Nephron progenitor cell (in vitro differentiated cells): Measurements from ENCODE around the gene ATP10B.
A peak's percentile ranks its signal among the peaks of the same experiment; 100 is the strongest.

Source experiments
- DNase-seq: peaks from one replicate; pipeline ENCODE4 v3.0.0; 2021
- H3K27ac Mint-ChIP-seq: 2 replicates; pipeline ENCODE4 v1.8.0; 2021; ENCODE audit warnings: mild to moderate bottlenecking, moderate library complexity, mixed read lengths
- H3K27me3 Mint-ChIP-seq: 2 replicates; pipeline ENCODE4 v1.8.0; 2021; ENCODE audit warnings: mild to moderate bottlenecking, low read depth, mixed read lengths; ENCODE audit not compliant: poor library complexity
- H3K36me3 Mint-ChIP-seq: 2 replicates; pipeline ENCODE4 v1.8.0; 2021; ENCODE audit warnings: low read depth, mixed read lengths
- H3K4me1 Mint-ChIP-seq: 2 replicates; pipeline ENCODE4 v1.8.0; 2021; ENCODE audit warnings: mixed read lengths
- H3K4me3 Mint-ChIP-seq: 2 replicates; pipeline ENCODE4 v1.8.0; 2021; ENCODE audit warnings: mild to moderate bottlenecking, moderate library complexity, mixed read lengths
- H3K9me3 Mint-ChIP-seq: 2 replicates; pipeline ENCODE4 v1.8.0; 2021; ENCODE audit warnings: mild to moderate bottlenecking, moderate library complexity, mixed read lengths
- CTCF ChIP-seq: fragments of 200-600 bp; sonication (generic); IDR thresholded peaks from 2 replicates; pipeline ENCODE4 v1.5.0; 2021; ENCODE audit warnings: antibody characterized with exemption

ATP10B gene

GRCh38 chr5:160702311-160702803, 149.7 kb downstream of the ATP10B start:
- H3K27me3 Mint-ChIP-seq, result no peaks in the 10 kb centered on the region
- peaks cover 6% of the 10 kb centered on the region for H3K36me3 Mint-ChIP-seq
- no peak overlapping the region for H3K27ac Mint-ChIP-seq
- H3K9me3 Mint-ChIP-seq, result peaks cover 20% of the 10 kb centered on the region
- H3K4me1 Mint-ChIP-seq, result peaks cover 4% of the 10 kb centered on the region
- no peak for TF ChIP-seq CTCF
- DNase-seq, result no peak
- H3K4me3 Mint-ChIP-seq, result no peak overlapping the region

- H3K27ac Mint-ChIP-seq, result peak overlapping the region; percentile 90
- no peak overlapping the region for H3K4me3 Mint-ChIP-seq
- DNase-seq, result no peak
- H3K9me3 Mint-ChIP-seq, result peaks cover 20% of the 10 kb centered on the region
- no peak for TF ChIP-seq CTCF
- no peaks in the 10 kb centered on the region for H3K27me3 Mint-ChIP-seq
- peaks cover 4% of the 10 kb centered on the region for H3K4me1 Mint-ChIP-seq
- peaks cover 6% of the 10 kb centered on the region for H3K36me3 Mint-ChIP-seq
Observed at GRCh38 chr5:160701403-160701802, 150.6 kb downstream of the ATP10B start.

GRCh38 chr5:160699301-160699700, 152.7 kb downstream of the ATP10B start:
- Mint-ChIP-seq H3K9me3 (peaks cover 8% of the 10 kb centered on the region), H3K36me3 (no peaks in the 10 kb centered on the region), H3K4me1 (peaks cover 4% of the 10 kb centered on the region), H3K27me3 (no peaks in the 10 kb centered on the region), H3K4me3 (no peak overlapping the region), H3K27ac (no peak overlapping the region)
- DNase-seq, result no peak
- no peak for TF ChIP-seq CTCF

GRCh38 chr5:160697281-160697680, 154.7 kb downstream of the ATP10B start:
- H3K4me3 Mint-ChIP-seq, result no peak overlapping the region
- H3K9me3 Mint-ChIP-seq, result no peaks in the 10 kb centered on the region

GRCh38 chr5:160694896-160695295, 157.1 kb downstream of the ATP10B start:
- H3K27ac Mint-ChIP-seq, result no peak overlapping the region
- no peak overlapping the region for H3K4me3 Mint-ChIP-seq

More at GRCh38 chr5:160697281-160697680, 154.7 kb downstream of the ATP10B start:
- Mint-ChIP-seq H3K4me1 (peaks cover 4% of the 10 kb centered on the region), H3K27ac (no peak overlapping the region), H3K27me3 (no peaks in the 10 kb centered on the region), H3K36me3 (no peaks in the 10 kb centered on the region)
- DNase-seq, result no peak
- no peak for TF ChIP-seq CTCF

More at GRCh38 chr5:160694896-160695295, 157.1 kb downstream of the ATP10B start:
- TF ChIP-seq CTCF, result no peak
- no peak for DNase-seq
- Mint-ChIP-seq H3K4me1 (peaks cover 4% of the 10 kb centered on the region), H3K36me3 (no peaks in the 10 kb centered on the region), H3K27me3 (peaks cover 7% of the 10 kb centered on the region), H3K9me3 (peaks cover 5% of the 10 kb centered on the region)
